Ovary (tissue), 3 donors: ENCODE data around the gene APBA2.

Source experiments
- EP300 ChIP-seq: sonication (generic); formaldehyde crosslinking; IDR thresholded peaks from one replicate; pipeline ENCODE4 v1.6.1; 2017; ENCODE audit warnings: antibody characterized with exemption
- POLR2A ChIP-seq: fragments of 450-650 bp; IDR thresholded peaks from one replicate; pipeline ENCODE4 v1.6.1; 2017; ENCODE audit warnings: antibody characterized with exemption, mild to moderate bottlenecking, moderate library complexity
- TF ChIP-seq, protein P1 (sequence below), 3 donors: fragments of 450-650 bp in 2 of 3; fragments of 200-600 bp in 1 of 3; IDR thresholded peaks; one replicate each; pipeline versions ENCODE4 v1.5.1 to v1.8.0; 2016 to 2022; ENCODE audit warnings: antibody characterized with exemption in 3 of 3, mild to moderate bottlenecking in 1 of 3
- donor health status: DM: no; HTN: no; CAD: no.

GRCh38 chr15:29123171-29123570 is 237.4 kb downstream of the APBA2 start:
- TF ChIP-seq POLR2A (no peak), EP300 (no peak)
- TF ChIP-seq, protein P1, sequence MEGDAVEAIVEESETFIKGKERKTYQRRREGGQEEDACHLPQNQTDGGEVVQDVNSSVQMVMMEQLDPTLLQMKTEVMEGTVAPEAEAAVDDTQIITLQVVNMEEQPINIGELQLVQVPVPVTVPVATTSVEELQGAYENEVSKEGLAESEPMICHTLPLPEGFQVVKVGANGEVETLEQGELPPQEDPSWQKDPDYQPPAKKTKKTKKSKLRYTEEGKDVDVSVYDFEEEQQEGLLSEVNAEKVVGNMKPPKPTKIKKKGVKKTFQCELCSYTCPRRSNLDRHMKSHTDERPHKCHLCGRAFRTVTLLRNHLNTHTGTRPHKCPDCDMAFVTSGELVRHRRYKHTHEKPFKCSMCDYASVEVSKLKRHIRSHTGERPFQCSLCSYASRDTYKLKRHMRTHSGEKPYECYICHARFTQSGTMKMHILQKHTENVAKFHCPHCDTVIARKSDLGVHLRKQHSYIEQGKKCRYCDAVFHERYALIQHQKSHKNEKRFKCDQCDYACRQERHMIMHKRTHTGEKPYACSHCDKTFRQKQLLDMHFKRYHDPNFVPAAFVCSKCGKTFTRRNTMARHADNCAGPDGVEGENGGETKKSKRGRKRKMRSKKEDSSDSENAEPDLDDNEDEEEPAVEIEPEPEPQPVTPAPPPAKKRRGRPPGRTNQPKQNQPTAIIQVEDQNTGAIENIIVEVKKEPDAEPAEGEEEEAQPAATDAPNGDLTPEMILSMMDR (IDR thresholded peaks at IDR 0.05): no peak
